D721Med (cell line): ENCODE data around the gene IFNG.

Experiments used
- DNase-seq: peaks from one replicate; pipeline ENCODE4 v3.0.0; 2011; ENCODE audit warnings: low spot score; ENCODE audit not compliant: insufficient read length
- FAIRE-seq: peaks from 2 replicates; lab custom pipeline; 2011; peaks lifted over from hg19 to GRCh38; lab: Jason Lieb, UNC
- TF ChIP-seq, protein P1 (sequence below): IDR thresholded peaks from 2 replicates; pipeline ENCODE4 v1.5.1; 2012; ENCODE audit warnings: mild to moderate bottlenecking, control low read depth; ENCODE audit not compliant: insufficient read depth; ENCODE audit errors: missing control alignments

Gene IFNG

DNA sequence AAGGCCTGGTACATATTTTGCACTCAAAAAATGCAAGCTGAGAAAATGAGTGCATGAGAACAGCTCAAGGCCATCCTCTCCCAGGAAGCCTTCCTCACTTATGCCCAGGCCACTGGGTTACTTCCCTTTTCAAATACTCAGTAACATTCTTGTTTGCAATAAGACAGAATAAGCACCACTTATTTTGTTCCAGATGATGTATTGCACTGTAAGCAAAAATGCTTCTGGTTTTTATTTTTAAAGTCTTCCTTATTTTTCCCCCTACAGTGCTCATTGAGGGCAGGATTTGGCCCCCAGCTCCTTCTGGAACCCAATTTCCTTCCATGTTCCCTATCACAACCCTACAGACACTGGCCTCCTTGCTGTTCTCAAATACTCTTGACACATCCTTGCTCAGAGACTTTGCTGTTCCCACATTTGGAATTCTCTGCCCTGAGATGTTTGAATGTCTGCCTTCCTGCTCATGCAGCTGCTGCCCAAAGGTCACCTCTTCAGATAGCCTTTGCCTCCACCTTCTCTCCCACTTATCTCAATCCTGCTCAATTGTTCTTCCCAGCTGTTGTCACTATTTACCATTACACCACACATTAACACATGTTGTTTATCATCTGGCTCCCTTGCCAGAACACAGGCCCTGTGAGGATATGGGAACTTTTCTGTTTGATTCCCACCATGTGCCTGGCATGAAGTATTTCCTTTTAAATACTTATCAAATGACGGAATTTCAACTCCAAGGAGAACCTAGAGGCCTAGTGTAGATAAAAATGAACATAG, 49.9 kb downstream of the IFNG start:
- no peak for FAIRE-seq
- TF ChIP-seq, protein P1, sequence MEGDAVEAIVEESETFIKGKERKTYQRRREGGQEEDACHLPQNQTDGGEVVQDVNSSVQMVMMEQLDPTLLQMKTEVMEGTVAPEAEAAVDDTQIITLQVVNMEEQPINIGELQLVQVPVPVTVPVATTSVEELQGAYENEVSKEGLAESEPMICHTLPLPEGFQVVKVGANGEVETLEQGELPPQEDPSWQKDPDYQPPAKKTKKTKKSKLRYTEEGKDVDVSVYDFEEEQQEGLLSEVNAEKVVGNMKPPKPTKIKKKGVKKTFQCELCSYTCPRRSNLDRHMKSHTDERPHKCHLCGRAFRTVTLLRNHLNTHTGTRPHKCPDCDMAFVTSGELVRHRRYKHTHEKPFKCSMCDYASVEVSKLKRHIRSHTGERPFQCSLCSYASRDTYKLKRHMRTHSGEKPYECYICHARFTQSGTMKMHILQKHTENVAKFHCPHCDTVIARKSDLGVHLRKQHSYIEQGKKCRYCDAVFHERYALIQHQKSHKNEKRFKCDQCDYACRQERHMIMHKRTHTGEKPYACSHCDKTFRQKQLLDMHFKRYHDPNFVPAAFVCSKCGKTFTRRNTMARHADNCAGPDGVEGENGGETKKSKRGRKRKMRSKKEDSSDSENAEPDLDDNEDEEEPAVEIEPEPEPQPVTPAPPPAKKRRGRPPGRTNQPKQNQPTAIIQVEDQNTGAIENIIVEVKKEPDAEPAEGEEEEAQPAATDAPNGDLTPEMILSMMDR = no peak

DNA sequence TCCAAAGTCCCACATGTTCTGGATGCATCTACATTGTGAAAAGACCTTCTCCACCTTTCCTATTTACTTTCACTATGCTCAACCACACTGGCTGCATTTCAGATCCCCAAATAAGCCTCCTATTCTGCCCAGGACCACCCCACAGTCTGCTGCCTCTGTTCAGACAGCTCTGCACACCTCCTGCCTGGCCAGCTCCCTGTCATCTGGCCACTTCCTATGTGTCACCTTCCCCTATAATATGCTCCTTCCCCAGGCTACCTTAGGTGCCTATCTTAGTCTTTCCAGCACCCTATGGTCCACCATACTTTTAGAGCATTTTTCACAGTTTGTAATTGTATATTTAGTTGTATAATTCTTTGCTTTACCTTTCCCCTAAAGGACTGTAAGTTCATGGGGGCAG, 50.5 kb downstream of the IFNG start:
- TF ChIP-seq, protein P1 = no peak
- no peak for DNase-seq
- no peak for FAIRE-seq

More for the DNA sequence above, 49.9 kb downstream of the IFNG start:
- DNase-seq = no peak

DNA sequence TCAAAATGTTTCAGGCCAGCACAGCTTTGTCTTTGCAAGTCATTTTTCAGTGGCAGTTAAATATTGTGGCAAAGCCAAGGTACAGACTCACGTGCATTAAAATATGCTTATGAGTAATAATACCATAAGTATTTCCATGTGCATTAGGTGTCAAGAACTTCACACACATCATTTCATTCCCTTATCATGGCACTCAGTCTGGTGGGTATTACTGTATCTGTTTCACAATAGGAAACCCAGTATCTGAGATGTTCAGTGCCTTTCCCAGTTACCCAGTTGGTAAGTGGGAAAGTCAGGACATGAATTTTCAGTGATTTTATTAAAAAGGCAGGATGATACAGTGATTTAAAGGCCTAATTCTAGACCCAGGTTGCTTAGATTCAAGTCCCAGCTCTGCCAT, 52.9 kb downstream of the IFNG start:
- TF ChIP-seq, protein P1 = no peak
- DNase-seq (no peak), FAIRE-seq (no peak)

DNA sequence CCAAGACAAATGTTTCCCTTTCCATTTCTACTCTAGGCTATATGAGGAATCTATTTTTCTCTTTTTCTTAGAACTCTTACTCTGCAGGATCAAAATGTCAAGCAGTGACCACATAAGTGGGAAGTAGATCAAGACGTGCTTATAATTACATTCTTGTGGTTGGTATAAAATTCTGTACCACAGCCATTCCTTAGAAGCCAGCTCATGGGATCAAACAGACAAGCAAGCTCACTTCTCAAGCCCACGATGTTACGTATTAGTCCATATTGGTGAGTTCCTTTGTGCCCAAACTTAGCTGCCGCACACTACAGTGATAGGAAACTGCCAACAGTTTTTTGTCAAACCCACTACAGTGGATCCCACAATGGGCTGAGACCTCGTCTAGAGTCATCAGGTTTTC, 53.4 kb downstream of the IFNG start:
- DNase-seq (no peak), FAIRE-seq (no peak)

More for the DNA sequence above, 53.4 kb downstream of the IFNG start:
- TF ChIP-seq, protein P1 = no peak
